Measurements from ENCODE around the gene PIP5K1B.

Gene PIP5K1B

DNA sequence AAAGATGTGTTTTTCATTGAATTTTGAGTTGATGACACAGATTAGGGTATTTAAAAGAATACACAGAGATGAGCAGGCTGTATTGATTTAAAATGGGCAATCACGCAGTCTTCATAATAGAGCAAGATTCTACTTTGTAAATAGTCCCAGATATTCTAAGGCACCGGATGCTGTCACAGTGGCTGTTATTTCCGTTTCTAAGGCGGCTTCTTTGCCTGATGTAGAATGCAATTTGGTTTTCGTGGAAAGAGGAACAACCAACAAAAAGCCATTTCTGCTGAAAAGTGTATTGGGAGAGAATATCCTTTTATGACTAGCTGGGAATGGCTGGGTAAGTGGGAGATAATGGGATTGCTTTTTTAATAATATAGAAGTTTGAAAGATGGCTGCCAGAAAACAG, 291.4 kb downstream of the PIP5K1B start:
- H3K4me1 ChIP-seq (ENCODE audit: control insufficient read depth, insufficient read depth, low read length): peaks cover 7% of the 10 kb centered on the region
- H3K4me3 ChIP-seq (ENCODE audit: low read depth, low read length): no peak overlapping the region
- H3K9me3 ChIP-seq (ENCODE audit: control insufficient read depth, insufficient read depth, low read length): no peaks in the 10 kb centered on the region
- H3K36me3 ChIP-seq (ENCODE audit: control insufficient read depth, insufficient read depth, low read length): no peaks in the 10 kb centered on the region
- no peak overlapping the region for H3K9ac ChIP-seq (ENCODE audit: low read depth, low read length)
- peaks cover 3% of the 10 kb centered on the region for H3K27me3 ChIP-seq (ENCODE audit: control insufficient read depth, insufficient read depth, low read length)

DNA sequence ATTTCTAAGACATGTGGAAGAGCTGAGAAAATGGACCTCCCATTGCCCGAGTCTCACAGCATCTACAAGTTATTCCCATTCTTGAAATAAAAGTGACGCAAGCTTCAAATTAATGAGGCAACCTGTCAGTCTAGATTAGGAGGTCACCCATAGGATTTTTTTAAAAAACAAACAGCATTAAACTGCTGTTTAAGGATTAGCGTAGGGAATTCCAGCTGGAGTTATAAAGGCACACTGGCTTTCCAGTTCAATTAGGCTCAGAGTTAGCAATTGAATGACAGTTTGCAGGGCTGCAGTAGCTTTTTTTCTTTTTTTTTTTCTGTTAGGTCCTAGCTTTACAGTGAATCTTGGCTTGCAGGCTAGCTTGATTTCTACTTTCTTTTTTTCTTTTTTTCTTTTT, 292.6 kb downstream of the PIP5K1B start:
- H3K9ac ChIP-seq (ENCODE audit: low read depth, low read length): no peak overlapping the region
- peaks cover 3% of the 10 kb centered on the region for H3K27me3 ChIP-seq (ENCODE audit: control insufficient read depth, insufficient read depth, low read length)
- no peak overlapping the region for H3K4me3 ChIP-seq (ENCODE audit: low read depth, low read length)
- no peaks in the 10 kb centered on the region for H3K9me3 ChIP-seq (ENCODE audit: control insufficient read depth, insufficient read depth, low read length)
- H3K36me3 ChIP-seq (ENCODE audit: control insufficient read depth, insufficient read depth, low read length): no peaks in the 10 kb centered on the region
- H3K4me1 ChIP-seq (ENCODE audit: control insufficient read depth, insufficient read depth, low read length): peaks cover 7% of the 10 kb centered on the region

- H3K36me3 ChIP-seq (ENCODE audit: control insufficient read depth, insufficient read depth, low read length): no peaks in the 10 kb centered on the region
- no peak overlapping the region for H3K9ac ChIP-seq (ENCODE audit: low read depth, low read length)
Observed at GRCh38 chr9:68998385-68998784, 293.3 kb downstream of the PIP5K1B start.

GRCh38 chr9:68998812-68999211, 293.8 kb downstream of the PIP5K1B start:
- H3K9me3 ChIP-seq (ENCODE audit: control insufficient read depth, insufficient read depth, low read length): no peaks in the 10 kb centered on the region
- H3K9ac ChIP-seq (ENCODE audit: low read depth, low read length): no peak overlapping the region
- no peaks in the 10 kb centered on the region for H3K36me3 ChIP-seq (ENCODE audit: control insufficient read depth, insufficient read depth, low read length)

More at GRCh38 chr9:68998385-68998784, 293.3 kb downstream of the PIP5K1B start:
- Histone ChIP-seq H3K4me3 (ENCODE audit: low read depth, low read length) (no peak overlapping the region), H3K4me1 (ENCODE audit: control insufficient read depth, insufficient read depth, low read length) (peaks cover 7% of the 10 kb centered on the region), H3K27me3 (ENCODE audit: control insufficient read depth, insufficient read depth, low read length) (peaks cover 3% of the 10 kb centered on the region), H3K9me3 (ENCODE audit: control insufficient read depth, insufficient read depth, low read length) (no peaks in the 10 kb centered on the region)

DNA sequence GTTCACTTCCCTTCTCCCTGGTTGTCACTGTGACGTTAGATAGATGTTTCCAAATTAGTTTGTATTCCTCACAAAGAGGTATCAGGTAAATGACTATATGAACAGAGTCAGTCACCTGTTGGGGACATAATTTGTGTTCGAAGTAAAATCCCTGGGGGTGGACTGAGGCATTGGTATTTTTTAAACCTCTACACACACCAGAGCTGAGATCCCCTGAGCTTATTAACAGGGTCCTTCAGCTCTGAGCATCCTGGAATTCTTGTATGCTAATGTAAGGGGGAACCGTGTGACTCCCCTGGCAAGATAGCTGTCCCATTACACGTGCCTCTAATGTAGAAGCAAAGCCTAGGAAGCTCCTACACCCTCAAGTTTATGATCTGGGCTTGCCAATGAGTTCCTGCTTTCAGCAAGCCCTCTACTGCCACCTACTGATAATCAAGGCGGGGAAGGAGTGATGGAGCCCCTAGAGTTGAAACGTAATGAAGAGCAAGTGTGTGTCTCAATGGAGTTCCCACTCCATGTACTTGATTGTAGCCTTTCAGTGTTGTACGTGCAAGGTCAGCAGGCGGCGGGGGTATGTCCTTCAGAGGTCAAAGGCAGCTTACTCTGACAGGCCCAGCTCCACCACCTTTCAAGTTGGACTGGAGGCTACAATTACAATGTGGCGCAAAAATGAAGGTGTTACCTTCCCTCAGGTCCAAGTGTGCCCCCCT, 294.5 kb downstream of the PIP5K1B start:
- Histone ChIP-seq H3K36me3 (ENCODE audit: control insufficient read depth, insufficient read depth, low read length) (no peaks in the 10 kb centered on the region), H3K9ac (ENCODE audit: low read depth, low read length) (no peak overlapping the region), H3K4me1 (ENCODE audit: control insufficient read depth, insufficient read depth, low read length) (peaks cover 7% of the 10 kb centered on the region), H3K9me3 (ENCODE audit: control insufficient read depth, insufficient read depth, low read length) (no peaks in the 10 kb centered on the region), H3K27me3 (ENCODE audit: control insufficient read depth, insufficient read depth, low read length) (peaks cover 3% of the 10 kb centered on the region), H3K4me3 (ENCODE audit: low read depth, low read length) (no peak overlapping the region)

More at GRCh38 chr9:68998812-68999211, 293.8 kb downstream of the PIP5K1B start:
- H3K4me1 ChIP-seq (ENCODE audit: control insufficient read depth, insufficient read depth, low read length): peaks cover 7% of the 10 kb centered on the region
- H3K27me3 ChIP-seq (ENCODE audit: control insufficient read depth, insufficient read depth, low read length): peaks cover 3% of the 10 kb centered on the region
- no peak overlapping the region for H3K4me3 ChIP-seq (ENCODE audit: low read depth, low read length)

- Histone ChIP-seq H3K27me3 (ENCODE audit: control insufficient read depth, insufficient read depth, low read length) (peaks cover 3% of the 10 kb centered on the region), H3K36me3 (ENCODE audit: control insufficient read depth, insufficient read depth, low read length) (no peaks in the 10 kb centered on the region), H3K4me1 (ENCODE audit: control insufficient read depth, insufficient read depth, low read length) (peaks cover 6% of the 10 kb centered on the region), H3K9me3 (ENCODE audit: control insufficient read depth, insufficient read depth, low read length) (no peaks in the 10 kb centered on the region), H3K4me3 (ENCODE audit: low read depth, low read length) (no peak overlapping the region), H3K9ac (ENCODE audit: low read depth, low read length) (no peak overlapping the region)
Observed at GRCh38 chr9:69001921-69002320, 296.9 kb downstream of the PIP5K1B start.

GRCh38 chr9:69003051-69003450, 298.0 kb downstream of the PIP5K1B start:
- peaks cover 3% of the 10 kb centered on the region for H3K27me3 ChIP-seq (ENCODE audit: control insufficient read depth, insufficient read depth, low read length)
- H3K36me3 ChIP-seq (ENCODE audit: control insufficient read depth, insufficient read depth, low read length): no peaks in the 10 kb centered on the region

GRCh38 chr9:69004836-69005235, 299.8 kb downstream of the PIP5K1B start:
- no peaks in the 10 kb centered on the region for H3K27me3 ChIP-seq (ENCODE audit: control insufficient read depth, insufficient read depth, low read length)

More at GRCh38 chr9:69003051-69003450, 298.0 kb downstream of the PIP5K1B start:
- Histone ChIP-seq H3K4me1 (ENCODE audit: control insufficient read depth, insufficient read depth, low read length) (no peaks in the 10 kb centered on the region), H3K9ac (ENCODE audit: low read depth, low read length) (no peak overlapping the region), H3K9me3 (ENCODE audit: control insufficient read depth, insufficient read depth, low read length) (no peaks in the 10 kb centered on the region), H3K4me3 (ENCODE audit: low read depth, low read length) (no peak overlapping the region)

DNA sequence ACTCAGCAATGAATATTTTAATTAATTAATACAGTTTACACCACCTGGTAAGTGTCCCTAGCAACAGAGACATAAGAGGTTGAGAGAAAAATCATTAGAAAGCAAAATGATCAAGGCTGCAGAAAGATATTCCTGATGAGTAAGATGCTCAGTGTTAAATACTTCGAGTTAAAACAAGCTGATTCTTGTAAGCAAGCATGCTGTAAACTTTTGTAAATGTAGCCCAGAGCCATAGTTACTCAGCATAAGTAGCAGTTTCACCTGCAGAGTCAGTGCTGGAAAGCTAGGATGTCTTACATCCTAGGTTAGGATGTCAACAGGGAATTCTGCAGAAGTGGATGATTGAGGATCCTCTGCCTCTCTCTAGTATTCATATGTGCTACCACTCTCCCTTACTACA, 304.7 kb downstream of the PIP5K1B start:
- no peaks in the 10 kb centered on the region for H3K9me3 ChIP-seq (ENCODE audit: control insufficient read depth, insufficient read depth, low read length)
- no peaks in the 10 kb centered on the region for H3K36me3 ChIP-seq (ENCODE audit: control insufficient read depth, insufficient read depth, low read length)
- no peaks in the 10 kb centered on the region for H3K27me3 ChIP-seq (ENCODE audit: control insufficient read depth, insufficient read depth, low read length)
- H3K4me1 ChIP-seq (ENCODE audit: control insufficient read depth, insufficient read depth, low read length): no peaks in the 10 kb centered on the region
- H3K4me3 ChIP-seq (ENCODE audit: low read depth, low read length): no peak overlapping the region
- no peak overlapping the region for H3K9ac ChIP-seq (ENCODE audit: low read depth, low read length)

More at GRCh38 chr9:69004836-69005235, 299.8 kb downstream of the PIP5K1B start:
- H3K4me1 ChIP-seq (ENCODE audit: control insufficient read depth, insufficient read depth, low read length): no peaks in the 10 kb centered on the region
- no peaks in the 10 kb centered on the region for H3K36me3 ChIP-seq (ENCODE audit: control insufficient read depth, insufficient read depth, low read length)
- H3K4me3 ChIP-seq (ENCODE audit: low read depth, low read length): no peak overlapping the region
- H3K9ac ChIP-seq (ENCODE audit: low read depth, low read length): no peak overlapping the region
- H3K9me3 ChIP-seq (ENCODE audit: control insufficient read depth, insufficient read depth, low read length): no peaks in the 10 kb centered on the region

DNA sequence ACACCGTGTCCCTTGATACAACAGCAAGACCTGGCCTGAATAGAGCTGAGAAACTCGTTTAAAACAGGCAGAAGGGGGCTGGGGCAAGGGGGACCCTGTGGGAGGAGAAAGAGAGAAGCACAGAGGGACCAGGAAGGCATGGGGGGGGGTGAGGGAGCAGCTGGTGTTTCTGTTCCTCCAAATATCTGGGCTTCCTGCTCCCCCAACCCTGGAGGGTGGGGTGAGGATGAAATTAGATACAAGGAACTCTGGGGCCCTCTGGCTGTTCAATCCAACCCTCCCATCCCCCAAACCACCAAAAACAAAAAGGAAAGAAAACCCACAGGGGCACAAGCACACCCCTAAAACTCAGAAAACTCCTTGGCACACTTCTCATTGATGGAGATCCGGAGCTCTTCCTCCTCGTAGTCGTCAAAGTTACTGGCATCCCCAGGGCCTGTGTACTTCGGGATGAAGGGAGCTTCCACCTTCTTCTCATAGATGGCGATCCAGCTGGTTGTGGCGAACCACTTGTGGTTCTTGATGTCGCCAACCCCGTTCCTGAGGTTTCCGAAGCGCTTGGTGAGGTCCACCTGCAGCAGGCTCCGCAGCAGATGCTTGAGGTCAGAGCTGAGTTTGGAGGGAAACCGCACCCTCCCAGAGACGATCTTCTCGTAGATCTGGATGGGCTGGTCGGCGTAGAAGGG, 307.8 kb downstream of the PIP5K1B start:
- Histone ChIP-seq H3K4me3 (ENCODE audit: low read depth, low read length) (no peak overlapping the region), H3K36me3 (ENCODE audit: control insufficient read depth, insufficient read depth, low read length) (no peaks in the 10 kb centered on the region), H3K4me1 (ENCODE audit: control insufficient read depth, insufficient read depth, low read length) (peaks cover 14% of the 10 kb centered on the region), H3K27me3 (ENCODE audit: control insufficient read depth, insufficient read depth, low read length) (no peaks in the 10 kb centered on the region), H3K9me3 (ENCODE audit: control insufficient read depth, insufficient read depth, low read length) (no peaks in the 10 kb centered on the region), H3K9ac (ENCODE audit: low read depth, low read length) (no peak overlapping the region)

DNA sequence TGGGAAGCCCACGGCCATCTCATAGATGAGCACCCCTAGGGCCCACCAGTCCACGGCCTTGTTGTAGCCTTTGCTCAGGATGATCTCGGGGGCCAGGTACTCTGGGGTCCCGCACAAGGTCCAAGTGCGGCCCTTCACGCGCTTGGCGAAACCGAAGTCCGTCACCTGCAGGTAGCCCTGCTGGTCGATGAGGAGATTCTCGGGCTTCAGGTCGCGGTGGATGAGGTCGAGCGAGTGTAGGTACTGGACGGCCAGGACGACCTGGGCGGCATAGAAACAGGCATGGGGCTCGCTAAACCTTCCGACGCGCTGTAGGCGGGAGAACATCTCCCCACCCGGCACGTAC, 308.3 kb downstream of the PIP5K1B start:
- Histone ChIP-seq H3K27me3 (ENCODE audit: control insufficient read depth, insufficient read depth, low read length) (no peaks in the 10 kb centered on the region), H3K9me3 (ENCODE audit: control insufficient read depth, insufficient read depth, low read length) (no peaks in the 10 kb centered on the region), H3K4me3 (ENCODE audit: low read depth, low read length) (no peak overlapping the region), H3K9ac (ENCODE audit: low read depth, low read length) (no peak overlapping the region), H3K36me3 (ENCODE audit: control insufficient read depth, insufficient read depth, low read length) (no peaks in the 10 kb centered on the region), H3K4me1 (ENCODE audit: control insufficient read depth, insufficient read depth, low read length) (peaks cover 14% of the 10 kb centered on the region)

GRCh38 chr9:69014013-69014412, 309.0 kb downstream of the PIP5K1B start, which contains the start of gene PRKACG:
TSS of gene PRKACG (minus strand) at chr9:69014113. CDS start at chr9:69014092, 21 bp downstream.
- H3K36me3 ChIP-seq (ENCODE audit: control insufficient read depth, insufficient read depth, low read length): no peaks in the 10 kb centered on the region
- H3K9ac ChIP-seq (ENCODE audit: low read depth, low read length): no peak within 1 kb of the TSS
- H3K27me3 ChIP-seq (ENCODE audit: control insufficient read depth, insufficient read depth, low read length): no peaks in the 10 kb centered on the region
- no peaks in the 10 kb centered on the region for H3K9me3 ChIP-seq (ENCODE audit: control insufficient read depth, insufficient read depth, low read length)
- H3K4me1 ChIP-seq (ENCODE audit: control insufficient read depth, insufficient read depth, low read length): peaks cover 14% of the 10 kb centered on the region
- H3K4me3 ChIP-seq (ENCODE audit: low read depth, low read length): no peak within 1 kb of the TSS

Measured in iPS-15b (cell line).